CD4-positive, alpha-beta T cell treated with Interleukin-17A for 1 hour (primary cell): ENCODE measurements around the gene QPRT.
"Not testable (repeated sequence)": the region's sequence is repeated elsewhere in the genome, so short reads cannot be mapped to it uniquely, and the experiment has no call there.

Experiments
- DNase-seq: peaks from one replicate; pipeline ENCODE4 v3.0.0-alpha.2; 2020

Gene QPRT

DNA sequence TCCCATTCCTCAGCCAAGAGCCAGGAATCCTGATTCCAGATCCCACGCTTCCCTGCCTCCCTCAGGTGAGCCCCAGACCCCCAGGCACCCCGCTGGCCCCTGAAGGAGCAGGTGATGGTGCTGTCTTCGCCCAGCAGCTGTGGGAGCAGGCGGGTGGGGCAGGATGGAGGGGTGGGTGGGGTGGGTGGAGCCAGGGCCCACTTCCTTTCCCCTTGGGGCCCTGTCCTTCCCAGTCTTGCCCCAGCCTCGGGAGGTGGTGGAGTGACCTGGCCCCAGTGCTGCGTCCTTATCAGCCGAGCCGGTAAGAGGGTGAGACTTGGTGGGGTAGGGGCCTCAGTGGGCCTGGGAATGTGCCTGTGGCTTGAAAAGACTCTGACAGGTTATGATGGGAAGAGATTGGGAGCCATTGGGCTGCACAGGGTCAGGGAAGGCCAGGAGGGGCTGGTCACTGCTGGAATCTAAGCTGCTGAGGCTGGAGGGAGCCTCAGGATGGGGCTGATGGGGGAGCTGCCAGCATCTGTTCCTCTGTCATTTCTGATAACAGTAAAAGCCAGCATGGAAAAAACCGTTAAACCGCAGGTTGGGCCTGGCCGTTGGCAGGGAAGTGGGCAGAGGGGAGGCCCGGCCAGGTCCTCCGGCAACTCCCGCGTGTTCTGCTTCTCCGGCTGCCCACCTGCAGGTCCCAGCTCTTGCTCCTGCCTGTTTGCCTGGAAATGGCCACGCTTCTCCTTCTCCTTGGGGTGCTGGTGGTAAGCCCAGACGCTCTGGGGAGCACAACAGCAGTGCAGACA, 15.8 kb upstream of the QPRT start, which contains the start of gene SPN:
TSS of gene SPN (plus strand) at position 232 of the 791 bp plus-strand sequence. CDS start at position 714, 482 bp downstream.
- DNase-seq, result peak; percentile 47

DNA sequence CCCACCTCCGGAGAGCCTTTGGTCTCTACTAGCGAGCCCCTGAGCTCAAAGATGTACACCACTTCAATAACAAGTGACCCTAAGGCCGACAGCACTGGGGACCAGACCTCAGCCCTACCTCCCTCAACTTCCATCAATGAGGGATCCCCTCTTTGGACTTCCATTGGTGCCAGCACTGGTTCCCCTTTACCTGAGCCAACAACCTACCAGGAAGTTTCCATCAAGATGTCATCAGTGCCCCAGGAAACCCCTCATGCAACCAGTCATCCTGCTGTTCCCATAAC, 15.2 kb upstream of the QPRT start:
- peak; percentile 26 for DNase-seq

DNA sequence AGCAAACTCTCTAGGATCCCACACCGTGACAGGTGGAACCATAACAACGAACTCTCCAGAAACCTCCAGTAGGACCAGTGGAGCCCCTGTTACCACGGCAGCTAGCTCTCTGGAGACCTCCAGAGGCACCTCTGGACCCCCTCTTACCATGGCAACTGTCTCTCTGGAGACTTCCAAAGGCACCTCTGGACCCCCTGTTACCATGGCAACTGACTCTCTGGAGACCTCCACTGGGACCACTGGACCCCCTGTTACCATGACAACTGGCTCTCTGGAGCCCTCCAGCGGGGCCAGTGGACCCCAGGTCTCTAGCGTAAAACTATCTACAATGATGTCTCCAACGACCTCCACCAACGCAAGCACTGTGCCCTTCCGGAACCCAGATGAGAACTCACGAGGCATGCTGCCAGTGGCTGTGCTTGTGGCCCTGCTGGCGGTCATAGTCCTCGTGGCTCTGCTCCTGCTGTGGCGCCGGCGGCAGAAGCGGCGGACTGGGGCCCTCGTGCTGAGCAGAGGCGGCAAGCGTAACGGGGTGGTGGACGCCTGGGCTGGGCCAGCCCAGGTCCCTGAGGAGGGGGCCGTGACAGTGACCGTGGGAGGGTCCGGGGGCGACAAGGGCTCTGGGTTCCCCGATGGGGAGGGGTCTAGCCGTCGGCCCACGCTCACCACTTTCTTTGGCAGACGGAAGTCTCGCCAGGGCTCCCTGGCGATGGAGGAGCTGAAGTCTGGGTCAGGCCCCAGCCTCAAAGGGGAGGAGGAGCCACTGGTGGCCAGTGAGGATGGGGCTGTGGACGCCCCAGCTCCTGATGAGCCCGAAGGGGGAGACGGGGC, 14.7 kb upstream of the QPRT start:
- DNase-seq, result peak; percentile 48

DNA sequence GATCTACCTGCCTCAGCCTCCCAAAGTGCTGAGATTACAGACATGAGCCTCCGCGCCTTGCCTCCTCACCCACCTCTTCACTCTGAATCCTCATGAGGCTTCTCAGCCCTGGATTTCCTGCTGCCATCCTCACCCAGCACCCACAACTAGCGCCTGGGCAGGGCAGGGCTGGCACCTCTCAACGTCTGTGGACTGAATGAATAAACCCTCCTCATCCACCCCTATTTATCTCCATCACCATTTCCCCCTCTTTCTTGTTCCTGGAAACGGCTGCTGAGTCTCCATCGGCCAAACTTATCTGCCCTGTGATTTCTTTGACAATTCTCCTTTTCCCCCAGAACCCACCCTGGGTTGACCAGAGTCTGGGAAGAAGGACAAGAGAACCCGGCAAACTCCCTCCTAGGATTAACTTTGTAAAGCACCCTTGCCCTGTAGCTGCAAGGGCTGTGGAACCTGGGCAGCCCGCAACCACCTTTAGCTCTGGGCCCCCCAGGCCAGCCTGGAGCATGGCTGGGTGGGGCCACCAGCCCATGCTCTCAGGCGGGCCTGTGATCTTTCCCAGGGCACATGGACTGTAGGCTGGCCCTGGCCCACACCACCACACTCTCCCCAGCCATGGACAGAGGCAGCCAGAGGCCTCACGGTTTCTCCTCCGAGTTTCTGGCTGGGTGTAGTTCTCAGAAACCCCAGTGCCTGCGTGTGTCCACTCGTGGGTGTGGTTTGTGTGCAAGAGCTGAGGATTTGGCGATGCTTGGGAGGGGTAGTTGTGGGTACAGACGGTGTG, 13.5 kb upstream of the QPRT start:
- DNase-seq, result peak; percentile 48

DNA sequence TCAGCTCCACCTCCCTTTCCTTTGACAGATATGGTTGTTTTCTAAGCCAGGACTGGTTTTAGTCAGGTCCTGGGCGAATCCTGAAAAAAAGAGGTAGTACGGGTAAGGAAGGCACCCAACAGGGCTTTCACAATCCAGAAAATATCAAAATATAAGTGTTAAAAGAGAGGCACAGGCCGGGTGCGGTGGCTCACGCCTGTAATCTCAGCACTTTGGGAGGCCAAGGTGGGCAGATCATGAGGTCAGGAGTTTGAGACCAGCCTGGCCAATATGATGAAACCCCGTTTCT, 11.7 kb upstream of the QPRT start:
- not testable (repeated sequence) for DNase-seq

DNA sequence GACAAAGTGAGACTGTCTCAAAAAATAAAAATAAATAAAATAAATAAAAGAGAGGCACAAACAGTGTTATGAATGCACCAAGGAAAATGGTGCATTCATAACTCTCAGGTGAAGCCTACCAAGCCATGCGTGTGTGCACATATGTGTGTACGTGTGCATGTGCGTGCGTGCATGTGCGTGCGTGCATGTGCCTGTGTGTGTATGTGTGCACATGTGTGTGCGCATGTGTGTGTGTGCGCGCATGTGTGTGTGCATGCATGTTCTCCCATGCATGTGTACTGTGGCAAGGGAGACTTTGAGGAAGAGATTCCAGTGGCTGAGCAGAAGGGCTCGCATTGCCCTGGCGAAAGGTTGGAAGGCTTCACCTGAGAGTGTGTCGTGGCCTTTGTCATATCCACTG, 11.2 kb upstream of the QPRT start:
- DNase-seq, result no peak

DNA sequence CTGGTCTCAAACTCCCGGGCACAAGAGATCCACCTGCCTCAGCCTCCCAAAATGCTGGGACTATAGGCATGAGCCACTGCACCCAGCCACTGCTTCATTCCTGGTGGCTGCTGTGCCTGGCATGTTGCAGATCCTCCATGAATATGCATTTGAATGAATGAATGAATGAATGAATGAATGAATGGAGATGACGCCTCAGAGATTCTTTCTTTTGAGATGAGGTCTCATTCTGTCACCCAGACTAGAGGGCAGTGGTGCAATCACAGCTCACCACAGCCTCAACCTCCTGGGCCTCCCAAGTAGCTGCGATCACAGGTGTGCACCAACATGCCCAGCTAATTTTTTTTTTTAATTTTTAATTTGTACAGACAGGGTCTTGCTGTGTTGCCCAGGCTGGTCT, 10.7 kb upstream of the QPRT start:
- DNase-seq, result no peak

DNA sequence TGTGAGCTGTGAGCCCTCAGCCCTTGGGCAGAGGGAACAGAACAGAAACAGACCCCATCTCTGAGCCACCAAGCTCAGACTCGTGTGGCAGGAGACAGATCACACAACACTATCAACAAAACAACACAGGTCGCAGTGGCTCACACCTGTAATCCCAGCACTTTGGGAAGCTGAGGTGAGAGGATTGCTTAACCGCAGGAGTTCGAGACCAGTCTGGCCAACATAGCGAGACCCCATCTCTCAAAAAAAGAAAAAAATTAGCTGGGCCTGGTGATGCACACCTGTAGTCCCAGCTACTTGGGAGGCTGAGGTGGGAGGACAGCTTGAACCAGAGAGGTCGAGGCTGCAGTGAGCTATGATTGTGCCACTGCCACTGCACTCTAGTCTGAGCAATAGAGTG, 5.5 kb upstream of the QPRT start:
- DNase-seq, result no peak

DNA sequence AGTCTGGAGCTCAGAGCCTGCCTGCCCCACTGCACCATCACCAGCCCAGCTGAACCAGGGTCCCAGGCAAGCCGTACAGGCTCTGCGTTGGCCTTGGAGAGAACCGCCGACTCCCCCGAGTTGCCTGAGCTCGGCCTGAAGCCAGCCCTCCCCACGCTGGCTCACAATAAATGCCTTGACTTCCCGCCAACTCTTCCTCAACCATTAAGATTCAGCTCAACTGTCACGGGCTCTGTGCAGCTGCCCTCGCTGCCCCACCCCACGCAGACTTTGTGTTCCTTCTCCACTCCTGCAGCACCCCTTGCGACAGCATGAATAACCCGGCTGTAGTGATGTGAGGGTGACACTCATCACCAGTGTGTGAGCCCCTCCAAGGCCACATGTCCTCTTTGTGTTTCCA, 4.8 kb upstream of the QPRT start:
- no peak for DNase-seq

DNA sequence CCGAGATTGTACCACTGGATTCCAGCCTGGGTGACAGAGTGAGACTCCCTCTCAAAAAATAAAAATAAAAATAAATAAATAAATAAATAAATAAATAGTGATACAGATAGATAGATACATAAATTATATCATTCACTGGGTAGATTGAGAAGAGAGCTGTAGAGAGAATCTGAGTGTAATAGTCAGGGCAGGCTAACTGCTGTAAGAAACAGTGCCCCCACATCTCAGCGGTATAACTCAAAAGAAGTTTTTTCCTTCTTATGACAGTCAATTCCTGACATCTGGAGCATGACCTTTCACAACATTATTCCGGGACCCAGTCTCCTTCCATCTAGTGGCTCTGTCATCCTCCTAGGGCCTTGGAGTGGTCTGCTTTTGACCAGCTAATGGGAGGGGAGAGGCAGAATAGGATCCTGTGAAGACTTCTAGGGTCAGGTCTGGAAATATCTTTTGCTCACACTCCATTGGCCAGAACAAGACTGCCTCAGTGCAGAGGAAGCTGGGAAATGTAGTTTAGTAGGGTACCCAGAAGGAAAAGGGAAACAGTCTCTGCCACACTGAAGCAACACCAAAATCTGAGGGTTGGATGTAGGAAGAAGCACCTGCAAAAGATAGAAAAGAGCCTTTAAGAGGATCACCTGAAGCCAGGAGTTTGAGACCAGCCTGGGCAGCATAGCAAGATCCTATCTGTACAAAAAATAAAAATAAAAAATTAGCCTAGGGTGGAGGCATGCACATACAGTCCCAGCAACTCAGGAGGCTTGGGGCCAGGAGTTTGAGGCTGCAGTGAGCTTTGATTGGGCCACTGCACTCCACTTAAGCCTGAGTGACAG, 3.0 kb upstream of the QPRT start:
- peak; percentile 51 for DNase-seq

DNA sequence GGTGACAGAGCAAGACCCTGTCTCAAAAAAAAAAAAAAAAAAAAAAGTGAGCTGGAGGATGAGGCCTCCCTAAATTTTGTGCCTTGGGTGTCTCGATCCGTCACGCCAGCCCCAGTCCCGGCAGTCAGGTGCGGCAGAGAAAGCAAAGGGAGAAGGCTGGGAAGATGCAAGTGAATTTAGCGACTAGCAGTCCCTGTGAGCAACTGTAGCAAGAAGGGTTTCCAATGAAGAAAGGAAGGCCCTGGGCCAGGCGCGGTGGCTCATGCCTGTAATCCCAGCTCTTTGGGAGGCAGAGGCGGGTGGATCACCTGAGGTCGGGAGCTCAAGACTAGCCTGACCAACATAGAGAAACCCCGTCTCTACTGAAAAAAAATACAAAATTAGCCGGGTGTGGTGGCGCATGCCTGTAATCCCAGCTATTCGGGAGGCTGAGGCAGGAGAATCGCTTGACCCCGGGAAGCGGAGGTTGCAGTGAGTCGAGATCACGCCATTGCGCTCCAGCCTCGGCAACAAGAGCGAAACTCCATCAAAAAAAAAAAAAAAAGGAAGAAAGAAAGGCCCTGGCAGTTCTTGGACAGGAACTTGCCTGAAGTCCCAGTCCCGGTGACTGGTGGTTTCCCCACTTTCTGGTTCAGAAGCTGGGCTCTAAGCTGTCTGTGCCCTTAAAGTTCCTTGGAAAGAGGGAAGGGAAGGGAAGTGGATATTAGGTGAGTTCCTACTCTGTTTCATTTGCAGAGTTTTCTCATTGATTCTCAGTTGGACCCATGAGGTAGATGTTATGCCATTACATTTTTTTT, 1.8 kb upstream of the QPRT start:
- no peak for DNase-seq

DNA sequence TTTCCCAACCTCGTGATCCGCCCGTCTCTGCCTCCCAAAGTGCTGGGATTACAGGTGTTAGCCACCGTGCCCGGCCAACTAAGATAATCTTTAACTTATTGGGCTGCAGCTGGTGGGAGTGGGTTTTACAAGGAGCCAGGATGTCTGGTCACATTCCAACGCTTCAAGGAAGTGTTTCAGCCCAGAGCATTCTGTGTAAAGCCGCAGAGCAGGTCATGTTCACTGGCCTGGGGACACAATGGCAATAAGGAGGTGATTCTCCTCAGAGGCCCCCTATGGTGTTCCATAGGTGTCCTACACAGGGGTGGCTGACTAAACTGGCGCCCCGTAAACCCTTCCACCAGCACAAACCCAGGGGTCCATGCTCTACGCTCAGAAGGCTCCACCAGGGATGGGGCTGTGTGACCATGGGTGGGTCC, 1.2 kb downstream of the QPRT start:
- no peak for DNase-seq

DNA sequence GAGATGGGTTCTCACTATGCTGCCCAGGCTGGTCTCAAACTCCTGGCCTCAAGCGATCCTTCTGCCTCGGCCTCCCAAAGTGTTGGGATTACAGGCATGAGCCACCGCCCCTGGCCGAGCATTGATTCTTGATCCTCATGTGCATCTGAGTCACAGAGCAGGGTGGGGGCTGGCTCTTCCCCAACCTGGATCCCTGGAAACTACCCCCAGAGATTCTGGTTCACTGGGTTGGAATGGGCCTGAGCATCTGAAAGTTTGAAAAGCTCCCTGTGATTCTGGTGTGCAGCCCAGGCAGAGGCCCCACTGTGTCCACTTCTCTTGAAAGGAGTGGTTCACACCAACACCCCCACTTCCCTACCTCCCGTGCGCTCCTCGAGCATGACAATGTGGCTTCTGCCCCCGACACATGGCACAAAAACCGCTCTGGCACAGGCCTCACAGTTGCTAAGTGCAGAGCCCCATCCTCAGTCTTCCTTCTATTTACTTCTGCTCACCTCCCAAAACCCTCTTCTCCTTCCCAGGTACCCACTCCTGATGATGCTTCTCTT, 4.6 kb downstream of the QPRT start:
- no peak for DNase-seq

DNA sequence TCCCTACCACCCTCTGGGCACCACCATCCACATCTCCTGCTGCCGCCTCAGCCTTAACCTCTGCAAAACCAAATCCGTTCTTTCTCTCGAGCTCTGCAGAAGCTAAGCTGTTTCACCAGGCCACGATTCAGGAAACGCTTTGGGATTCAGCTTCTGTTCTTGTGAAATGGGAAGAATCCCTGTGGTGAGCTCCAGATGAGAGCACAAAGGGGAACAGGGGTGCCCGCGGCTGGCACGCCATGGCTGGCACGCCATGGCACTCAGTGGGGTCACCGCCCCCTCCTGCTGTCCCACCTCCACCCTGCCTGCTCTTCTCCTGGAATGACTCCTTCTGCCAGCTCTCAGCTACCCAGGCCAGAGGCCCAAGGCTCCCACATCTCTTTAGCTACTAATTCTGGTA, 5.7 kb downstream of the QPRT start:
- no peak for DNase-seq

DNA sequence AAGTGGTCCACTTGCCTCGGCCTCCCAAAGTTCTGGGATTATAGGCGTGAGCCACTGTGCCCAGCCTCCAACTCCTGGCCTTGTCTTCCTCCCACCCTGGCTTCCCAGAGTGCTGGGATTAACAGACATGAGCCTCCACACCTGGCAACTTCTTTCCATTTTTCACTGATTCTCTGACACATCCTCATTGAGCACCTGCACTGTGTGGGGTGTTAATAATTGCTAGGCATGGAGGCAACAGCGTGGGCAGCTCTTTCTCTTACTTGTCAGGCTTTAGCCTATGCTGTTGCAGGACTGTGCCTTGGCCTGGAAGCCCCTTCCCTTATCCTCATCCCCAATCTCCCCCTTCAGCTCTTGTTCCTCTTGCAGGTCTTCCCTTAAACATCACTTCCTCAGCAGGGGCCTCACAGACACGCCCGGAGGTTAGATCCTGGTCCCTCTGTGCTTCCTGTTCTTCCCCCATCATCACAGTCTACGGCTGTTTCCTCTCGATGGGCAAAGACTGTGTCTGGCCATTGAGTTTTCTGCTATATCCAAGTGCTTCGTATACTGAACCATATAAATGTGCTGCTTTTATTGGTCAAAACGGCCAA, 7.9 kb downstream of the QPRT start:
- no peak for DNase-seq

DNA sequence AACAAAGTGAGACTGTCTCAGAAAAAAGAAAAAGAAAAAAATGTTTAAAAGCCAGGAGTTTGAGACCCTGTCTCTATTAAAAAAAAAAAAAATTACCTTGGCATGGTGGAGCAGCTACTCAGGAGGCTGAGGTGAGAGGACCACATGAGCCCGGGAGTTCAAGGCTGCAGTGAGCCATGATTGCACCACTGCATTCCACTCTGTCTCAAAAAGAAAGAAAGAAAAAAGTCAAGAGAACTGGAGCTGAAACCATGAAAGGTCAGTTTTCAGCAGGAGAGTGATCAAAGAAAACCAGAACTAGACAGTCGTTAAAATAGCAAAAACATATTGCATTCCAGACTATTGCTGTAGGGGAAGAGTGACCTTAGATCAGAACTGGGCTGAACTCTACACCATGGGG, 8.8 kb downstream of the QPRT start:
- DNase-seq, result no peak

DNA sequence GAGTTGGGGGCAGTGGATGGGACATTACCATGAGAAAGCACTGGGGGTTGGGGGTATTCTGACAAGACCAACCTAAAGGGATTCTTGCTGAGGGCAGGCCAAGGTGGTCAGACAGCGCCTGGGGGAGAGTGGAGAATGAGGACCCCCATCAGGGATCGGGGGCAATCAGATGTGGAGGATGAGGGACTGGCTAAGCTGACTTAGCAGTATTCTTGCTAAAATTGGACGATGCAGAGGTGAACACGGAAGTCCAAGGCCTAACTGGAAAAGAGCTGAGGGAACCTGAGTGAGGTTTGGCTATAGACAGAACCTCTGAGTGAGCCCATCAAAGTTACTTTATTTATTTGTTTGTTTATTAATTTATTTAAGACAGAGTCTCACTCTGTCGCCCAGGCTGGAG, 9.2 kb downstream of the QPRT start:
- DNase-seq, result no peak

DNA sequence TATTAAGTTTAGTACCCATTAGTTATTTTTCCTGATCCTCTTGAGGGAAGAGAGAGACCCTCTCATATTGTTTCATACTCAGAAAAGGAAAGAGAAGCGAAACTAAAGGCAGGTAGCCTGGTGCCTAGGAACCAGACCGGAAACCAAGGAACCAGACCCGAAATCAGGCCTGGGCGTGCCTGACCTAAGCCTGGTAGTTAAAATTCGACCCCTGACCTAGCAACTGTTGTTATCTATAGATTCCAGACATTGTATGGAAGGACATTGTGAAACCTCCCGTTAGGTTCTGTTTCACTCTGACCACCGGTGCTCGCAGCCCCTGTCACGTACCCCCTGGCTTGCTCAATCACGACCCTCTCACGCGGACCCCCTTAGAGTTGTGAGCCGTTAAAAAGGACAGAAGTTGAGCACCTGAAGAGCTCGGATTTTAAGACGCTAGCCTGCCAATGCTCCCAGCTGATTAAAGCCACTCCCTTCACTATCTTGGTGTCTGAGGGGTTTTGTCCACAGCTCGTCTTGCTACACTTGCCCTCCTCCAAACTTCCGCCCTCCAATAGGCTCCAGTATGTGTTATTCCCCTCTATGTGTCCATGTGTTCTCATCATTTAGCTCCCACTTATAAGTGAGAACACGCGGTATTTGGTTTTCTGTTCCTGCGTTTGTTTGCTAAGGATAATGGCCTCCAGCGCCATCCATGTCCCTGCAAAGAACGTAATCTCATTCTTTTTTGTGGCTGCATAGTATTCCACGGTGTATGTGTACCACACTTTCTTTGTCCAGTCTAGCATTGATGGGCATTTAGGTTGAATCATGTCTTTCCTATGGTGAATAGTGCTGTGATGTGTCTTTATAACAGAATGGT, 10.7 kb downstream of the QPRT start:
- DNase-seq, result not testable (repeated sequence)

DNA sequence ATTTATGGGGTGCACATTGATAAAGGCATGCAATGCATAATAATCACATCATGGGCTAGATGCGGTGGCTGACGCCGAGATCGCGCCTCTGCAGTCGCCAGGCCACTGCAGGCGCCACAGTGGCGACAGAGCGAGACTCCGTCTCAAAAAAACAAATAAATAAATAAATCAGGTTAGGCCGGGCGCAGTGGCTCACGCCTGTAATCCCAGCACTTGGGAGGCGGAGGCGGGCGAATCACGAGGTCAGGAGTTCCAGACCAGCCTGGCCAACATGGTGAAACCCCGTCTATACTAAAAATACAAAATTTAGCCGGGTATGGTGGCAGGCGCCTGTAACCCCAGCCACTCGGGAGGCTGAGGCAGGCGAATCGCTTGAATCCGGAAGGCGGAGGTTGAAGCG, 13.6 kb downstream of the QPRT start:
- not testable (repeated sequence) for DNase-seq
